ENCODE results near the gene PSMC2.
A peak's percentile ranks its signal among the peaks of the same experiment; 100 is the strongest.

The PSMC2 gene

GRCh38 chr7:103316380-103316941 lies 31.0 kb upstream of the PSMC2 start:
- TF ChIP-seq CTCF (IDR thresholded peaks at IDR 0.05), result no peak
- Histone ChIP-seq H3K27ac (no peak overlapping the region), H3K4me3 (no peak overlapping the region)
- DNase-seq (ENCODE audit: low spot score), result no peak

- Histone ChIP-seq H3K4me3 (no peak overlapping the region), H3K27ac (no peak overlapping the region)
- TF ChIP-seq CTCF (IDR thresholded peaks at IDR 0.05), result no peak
- DNase-seq (ENCODE audit: low spot score), result no peak
Observed at GRCh38 chr7:103317009-103317408, 30.4 kb upstream of the PSMC2 start.

- Histone ChIP-seq H3K27ac (no peak overlapping the region), H3K4me3 (no peak overlapping the region)
- DNase-seq (ENCODE audit: low spot score), result no peak
- no peak for TF ChIP-seq CTCF (IDR thresholded peaks at IDR 0.05)
Observed at GRCh38 chr7:103325744-103326143, 21.7 kb upstream of the PSMC2 start.

GRCh38 chr7:103336761-103337160 lies 10.7 kb upstream of the PSMC2 start:
- H3K4me3 ChIP-seq, result no peak overlapping the region
- no peak for DNase-seq (ENCODE audit: low spot score)
- no peak overlapping the region for H3K27ac ChIP-seq
- no peak for TF ChIP-seq CTCF (IDR thresholded peaks at IDR 0.05)

GRCh38 chr7:103338864-103339263 lies 8.6 kb upstream of the PSMC2 start:
- no peak for DNase-seq (ENCODE audit: low spot score)
- Histone ChIP-seq H3K4me3 (no peak overlapping the region), H3K27ac (no peak overlapping the region)
- TF ChIP-seq CTCF (IDR thresholded peaks at IDR 0.05), result no peak

- no peak for DNase-seq (ENCODE audit: low spot score)
- TF ChIP-seq CTCF (IDR thresholded peaks at IDR 0.05), result no peak
- no peak overlapping the region for H3K27ac ChIP-seq
- H3K4me3 ChIP-seq, result no peak overlapping the region
Observed at GRCh38 chr7:103341466-103341865, 6.0 kb upstream of the PSMC2 start.

- H3K27ac ChIP-seq, result peak overlapping the region in 1 of 2 donors; percentile 58
- no peak for DNase-seq (ENCODE audit: low spot score)
- peak overlapping the region; percentile 96 for H3K4me3 ChIP-seq
- no peak for TF ChIP-seq CTCF (IDR thresholded peaks at IDR 0.05)
Observed at GRCh38 chr7:103343332-103343731, 4.1 kb upstream of the PSMC2 start.
